Karpas-422 (cell line): ENCODE measurements around the gene KMT5C. TPM values are rescaled to one million over a fixed set of nuclear protein-coding genes. Genes with fewer than 3 reads are reported as not detected.

Experiments used
- DNase-seq: peaks from one replicate; pipeline ENCODE4 v3.0.0-alpha.2; 2015
- H2AFZ ChIP-seq: fragments of 200-600 bp; sonication (generic); 2 replicates; pipeline ENCODE4 v1.6.1; 2014; ENCODE audit warnings: antibody characterized with exemption, low read length, mixed read lengths
- H3K27ac ChIP-seq: fragments of 200-600 bp; sonication (generic); 2 replicates; pipeline ENCODE4 v1.5.1; 2014; ENCODE audit warnings: mild to moderate bottlenecking, low read length, moderate library complexity
- H3K27me3 ChIP-seq: fragments of 200-600 bp; sonication (generic); 2 replicates; pipeline ENCODE4 v1.6.1; 2014; ENCODE audit warnings: low read length, mixed read lengths
- H3K36me3 ChIP-seq: fragments of 200-600 bp; sonication (generic); 2 replicates; pipeline ENCODE4 v1.6.1; 2014; ENCODE audit warnings: low read length, mixed read lengths; ENCODE audit not compliant: insufficient read depth
- H3K4me1 ChIP-seq: fragments of 200-600 bp; sonication (generic); 2 replicates; pipeline ENCODE4 v1.6.1; 2014; ENCODE audit warnings: mild to moderate bottlenecking, low read length, mixed read lengths
- H3K4me2 ChIP-seq: fragments of 200-600 bp; sonication (generic); 2 replicates; pipeline ENCODE4 v1.6.1; 2014; ENCODE audit warnings: low read length, low read depth, mild to moderate bottlenecking; ENCODE audit not compliant: poor library complexity, severe bottlenecking
- H3K4me3 ChIP-seq: fragments of 200-600 bp; sonication (generic); 2 replicates; pipeline ENCODE4 v1.5.1; 2014; ENCODE audit warnings: mild to moderate bottlenecking, antibody characterized with exemption, low read length, mixed read lengths
- H3K79me2 ChIP-seq: fragments of 200-600 bp; sonication (generic); 2 replicates; pipeline ENCODE4 v1.6.1; 2014; ENCODE audit warnings: mild to moderate bottlenecking, low read length, mixed read lengths
- H3K9ac ChIP-seq: fragments of 200-600 bp; sonication (generic); 2 replicates; pipeline ENCODE4 v1.6.0; 2014; ENCODE audit warnings: low read length
- H3K9me2 ChIP-seq: fragments of 200-600 bp; sonication (generic), shearing (Covaris generic); replicated peaks from 2 replicates; pipeline ENCODE4 v1.6.0; 2014; ENCODE audit warnings: mild to moderate bottlenecking, low read length, moderate library complexity; ENCODE audit not compliant: insufficient read depth
- H3K9me3 ChIP-seq: fragments of 300-700, 200-600 bp; sonication (generic); 2 replicates; pipeline ENCODE4 v1.6.1; 2014; ENCODE audit warnings: low read length, mixed read lengths
- H4K20me1 ChIP-seq: fragments of 200-600 bp; sonication (generic); 2 replicates; pipeline ENCODE4 v1.6.1; 2014; ENCODE audit warnings: mild to moderate bottlenecking, antibody characterized with exemption, low read length, low read depth; ENCODE audit not compliant: insufficient read depth
- total RNA-seq: library from RNA; depleted of rRNA; stranded (reverse); fragments of >200 nt; shearing (Covaris generic); gene quantifications from 2 replicates; pipeline ENCODE4 v1.2.3, GENCODE V29; 2014; ENCODE audit warnings: low replicate concordance

KMT5C gene
- total RNA-seq, 1 experiment from 2014 or later: 10.3 TPM

- Histone ChIP-seq H3K9me2 (no peaks in the 10 kb centered on the region), H3K36me3 (no peaks in the 10 kb centered on the region), H3K79me2 (no peaks in the 10 kb centered on the region), H3K9me3 (no peaks in the 10 kb centered on the region), H3K4me3 (no peak within 1 kb of the TSS), H3K27ac (no peak within 1 kb of the TSS), H2AFZ (no peak within 1 kb of the TSS), H3K27me3 (no peaks in the 10 kb centered on the region), H3K4me1 (no peaks in the 10 kb centered on the region), H4K20me1 (no peaks in the 10 kb centered on the region), H3K9ac (no peak within 1 kb of the TSS), H3K4me2 (no peak within 1 kb of the TSS)
- no peak for DNase-seq
These were observed 23.5 kb downstream of the KMT5C start, which contains the start of gene GARIN5B for GRCh38 chr19:55362990-55363716. TSS of gene GARIN5B (minus strand) at chr19:55363260. CDS start at chr19:55363066, 194 bp downstream.

GRCh38 chr19:55365245-55365644, 25.6 kb downstream of the KMT5C start:
- H3K9ac ChIP-seq: no peak overlapping the region

GRCh38 chr19:55365964-55366363, 26.3 kb downstream of the KMT5C start:
- Histone ChIP-seq H3K9me3 (no peaks in the 10 kb centered on the region), H2AFZ (no peak overlapping the region), H3K9me2 (no peaks in the 10 kb centered on the region), H3K4me2 (no peak overlapping the region), H3K4me3 (no peak overlapping the region), H4K20me1 (no peaks in the 10 kb centered on the region), H3K9ac (no peak overlapping the region), H3K79me2 (no peaks in the 10 kb centered on the region), H3K27me3 (no peaks in the 10 kb centered on the region), H3K36me3 (no peaks in the 10 kb centered on the region), H3K4me1 (no peaks in the 10 kb centered on the region), H3K27ac (no peak overlapping the region)
- no peak for DNase-seq

More at GRCh38 chr19:55365245-55365644, 25.6 kb downstream of the KMT5C start:
- H3K9me2 ChIP-seq: no peaks in the 10 kb centered on the region
- H3K36me3 ChIP-seq: no peaks in the 10 kb centered on the region
- no peaks in the 10 kb centered on the region for H4K20me1 ChIP-seq
- H3K4me3 ChIP-seq: no peak overlapping the region
- no peak overlapping the region for H2AFZ ChIP-seq
- no peak for DNase-seq
- no peaks in the 10 kb centered on the region for H3K4me1 ChIP-seq
- no peaks in the 10 kb centered on the region for H3K79me2 ChIP-seq
- no peak overlapping the region for H3K27ac ChIP-seq
- H3K27me3 ChIP-seq: no peaks in the 10 kb centered on the region
- no peaks in the 10 kb centered on the region for H3K9me3 ChIP-seq
- H3K4me2 ChIP-seq: no peak overlapping the region

GRCh38 chr19:55366790-55367189, 27.1 kb downstream of the KMT5C start:
- Histone ChIP-seq H3K4me2 (no peak overlapping the region), H3K9me2 (no peaks in the 10 kb centered on the region), H3K4me1 (no peaks in the 10 kb centered on the region), H3K36me3 (no peaks in the 10 kb centered on the region), H3K9ac (no peak overlapping the region), H3K79me2 (no peaks in the 10 kb centered on the region), H3K27ac (no peak overlapping the region), H3K9me3 (no peaks in the 10 kb centered on the region), H4K20me1 (no peaks in the 10 kb centered on the region), H3K4me3 (no peak overlapping the region), H2AFZ (no peak overlapping the region), H3K27me3 (no peaks in the 10 kb centered on the region)
- DNase-seq: no peak

- H3K36me3 ChIP-seq: no peaks in the 10 kb centered on the region
- no peaks in the 10 kb centered on the region; the same call in 1 of the 2 replicates for H4K20me1 ChIP-seq
- no peak overlapping the region for H3K27ac ChIP-seq
- no peak overlapping the region for H3K4me3 ChIP-seq
- no peaks in the 10 kb centered on the region for H3K27me3 ChIP-seq
- H3K4me1 ChIP-seq: no peaks in the 10 kb centered on the region
- no peaks in the 10 kb centered on the region for H3K79me2 ChIP-seq
- no peak overlapping the region for H3K9ac ChIP-seq
- H3K4me2 ChIP-seq: no peak overlapping the region
- no peaks in the 10 kb centered on the region for H3K9me2 ChIP-seq
- no peak overlapping the region for H2AFZ ChIP-seq
- no peak for DNase-seq
- H3K9me3 ChIP-seq: no peaks in the 10 kb centered on the region
These were observed 28.4 kb downstream of the KMT5C start for GRCh38 chr19:55368106-55368505.

- Histone ChIP-seq H3K27ac (no peak overlapping the region), H2AFZ (no peak overlapping the region), H3K4me3 (no peak overlapping the region), H3K9ac (no peak overlapping the region), H4K20me1 (no peaks in the 10 kb centered on the region; the same call in 1 of the 2 replicates), H3K4me2 (no peak overlapping the region), H3K79me2 (no peaks in the 10 kb centered on the region), H3K27me3 (no peaks in the 10 kb centered on the region), H3K9me2 (no peaks in the 10 kb centered on the region), H3K4me1 (no peaks in the 10 kb centered on the region), H3K9me3 (no peaks in the 10 kb centered on the region), H3K36me3 (no peaks in the 10 kb centered on the region)
- no peak for DNase-seq
These were observed 29.3 kb downstream of the KMT5C start for GRCh38 chr19:55368701-55369563.

GRCh38 chr19:55369653-55370304, 30.1 kb downstream of the KMT5C start:
- no peaks in the 10 kb centered on the region for H3K27me3 ChIP-seq
- no peak overlapping the region for H2AFZ ChIP-seq

More at GRCh38 chr19:55369653-55370304, 30.1 kb downstream of the KMT5C start:
- H4K20me1 ChIP-seq: no peaks in the 10 kb centered on the region; the same call in 1 of the 2 replicates
- H3K4me1 ChIP-seq: no peaks in the 10 kb centered on the region
- H3K9ac ChIP-seq: no peak overlapping the region
- H3K4me3 ChIP-seq: no peak overlapping the region
- no peaks in the 10 kb centered on the region for H3K79me2 ChIP-seq
- H3K9me3 ChIP-seq: no peaks in the 10 kb centered on the region
- H3K4me2 ChIP-seq: no peak overlapping the region
- no peak overlapping the region for H3K27ac ChIP-seq
- H3K9me2 ChIP-seq: no peaks in the 10 kb centered on the region
- no peaks in the 10 kb centered on the region for H3K36me3 ChIP-seq
- DNase-seq: peak; percentile 63
